SK-N-SH treated with all-trans-retinoic acid at 6 μM for 48 hours (cell line): Measurements from ENCODE around the gene BSN.

Source experiments
- ATAC-seq: fragments of 200-7000 bp; cut with Tn5 transposase; 3 replicates; pipeline ENCODE4 v1.9.1; 2020; ENCODE audit warnings: mild to moderate bottlenecking, moderate library complexity
- ARNTL ChIP-seq: fragments of 450-650 bp; formaldehyde crosslinking; IDR thresholded peaks from 2 replicates; pipeline ENCODE4 v1.5.0; 2020; ENCODE audit warnings: low read depth, mild to moderate bottlenecking, moderate library complexity, borderline replicate concordance
- BACH2 ChIP-seq: fragments of 250-450 bp; sonication (Bioruptor Pico); IDR thresholded peaks from 2 replicates; pipeline ENCODE4 v1.9.0; 2021; ENCODE audit warnings: mild to moderate bottlenecking, borderline replicate concordance
- CSDC2 ChIP-seq: fragments of 250-450 bp; sonication (Bioruptor Pico); IDR thresholded peaks from 2 replicates; pipeline ENCODE4 v1.5.0; 2020; ENCODE audit warnings: mild to moderate bottlenecking, moderate library complexity
- ESRRG ChIP-seq: fragments of 250-450 bp; sonication (Bioruptor Pico); IDR thresholded peaks from 2 replicates; pipeline ENCODE4 v1.6.1; 2021; ENCODE audit warnings: mild to moderate bottlenecking
- GLIS3 ChIP-seq: fragments of 250-450 bp; sonication (Bioruptor Pico); IDR thresholded peaks from 2 replicates; pipeline ENCODE4 v1.5.0; 2020; ENCODE audit warnings: mild to moderate bottlenecking, moderate library complexity
- ISL1 ChIP-seq: fragments of 250-450 bp; sonication (Bioruptor Pico); IDR thresholded peaks from 2 replicates; pipeline ENCODE4 v2.1.2; 2022; ENCODE audit warnings: mild to moderate bottlenecking, moderate library complexity
- OSR1 ChIP-seq: fragments of 250-450 bp; sonication (Bioruptor Pico); IDR thresholded peaks from 2 replicates; pipeline ENCODE4 v1.8.0; 2022; ENCODE audit warnings: moderate library complexity, mild to moderate bottlenecking, inconsistent platforms
- POU6F1 ChIP-seq: fragments of 250-450 bp; sonication (Bioruptor Pico); IDR thresholded peaks from 2 replicates; pipeline ENCODE4 v1.8.0; 2021; ENCODE audit warnings: low read depth, mild to moderate bottlenecking, moderate library complexity, borderline replicate concordance
- PPARA ChIP-seq: fragments of 250-450 bp; sonication (Bioruptor Pico); IDR thresholded peaks from 2 replicates; pipeline ENCODE4 v1.5.0; 2020; ENCODE audit warnings: mild to moderate bottlenecking, borderline replicate concordance
- RARB ChIP-seq: fragments of 250-450 bp; sonication (Bioruptor Pico); IDR thresholded peaks from 2 replicates; pipeline ENCODE4 v1.8.0; 2021; ENCODE audit warnings: mild to moderate bottlenecking, moderate library complexity
- SNAI2 ChIP-seq: fragments of 250-450 bp; sonication (Bioruptor Pico); IDR thresholded peaks from 2 replicates; pipeline ENCODE4 v1.5.0; 2020; ENCODE audit warnings: mild to moderate bottlenecking, moderate library complexity
- TCF4 ChIP-seq: fragments of 250-450 bp; sonication (Bioruptor Pico); IDR thresholded peaks from 2 replicates; pipeline ENCODE4 v1.8.0; 2021; ENCODE audit warnings: mild to moderate bottlenecking, moderate library complexity, borderline replicate concordance
- TOX ChIP-seq: fragments of 250-450 bp; sonication (Bioruptor Pico); IDR thresholded peaks from 2 replicates; pipeline ENCODE4 v1.8.0; 2021; ENCODE audit warnings: mild to moderate bottlenecking, moderate library complexity, borderline replicate concordance
- ZC3H10 ChIP-seq: fragments of 250-450 bp; sonication (Bioruptor Pico); IDR thresholded peaks from 2 replicates; pipeline ENCODE4 v1.5.1; 2021; ENCODE audit warnings: mild to moderate bottlenecking, moderate library complexity
- ZFP3 ChIP-seq: fragments of 250-450 bp; sonication (Bioruptor Pico); IDR thresholded peaks from 2 replicates; pipeline ENCODE4 v1.5.0; 2020; ENCODE audit warnings: mild to moderate bottlenecking, moderate library complexity
- ZFP30 ChIP-seq: fragments of 450-650 bp; formaldehyde crosslinking; IDR thresholded peaks from 2 replicates; pipeline ENCODE4 v1.5.0; 2022; ENCODE audit warnings: mild to moderate bottlenecking, moderate library complexity
- ZNF565 ChIP-seq: fragments of 450-650 bp; formaldehyde crosslinking; conservative IDR thresholded peaks from 2 replicates; pipeline ENCODE4 v1.5.0; 2020; ENCODE audit warnings: low read depth, mild to moderate bottlenecking, moderate library complexity
- ZNF70 ChIP-seq: fragments of 450-650 bp; formaldehyde crosslinking; IDR thresholded peaks from 2 replicates; pipeline ENCODE4 v1.5.0; 2020; ENCODE audit warnings: mild to moderate bottlenecking, moderate library complexity
- ZNF8 ChIP-seq: fragments of 450-650 bp; formaldehyde crosslinking; IDR thresholded peaks from 2 replicates; pipeline ENCODE4 v1.5.0; 2020; ENCODE audit warnings: mild to moderate bottlenecking, moderate library complexity
- TF ChIP-seq, protein P1 (sequence below): fragments of 250-450 bp; sonication (Bioruptor Pico); IDR thresholded peaks from 2 replicates; pipeline ENCODE4 v1.5.0; 2020; ENCODE audit warnings: mild to moderate bottlenecking, moderate library complexity
- TF ChIP-seq, protein P2 (sequence below): fragments of 250-450 bp; sonication (Bioruptor Pico); IDR thresholded peaks from 2 replicates; pipeline ENCODE4 v1.5.1; 2020; ENCODE audit warnings: low read depth, mild to moderate bottlenecking, moderate library complexity
- TF ChIP-seq, protein P3 (sequence below): fragments of 250-450 bp; sonication (Bioruptor Pico); IDR thresholded peaks from 2 replicates; pipeline ENCODE4 v1.5.1; 2021; ENCODE audit warnings: mild to moderate bottlenecking, moderate library complexity
- TF ChIP-seq, protein P4 (sequence below): fragments of 250-450 bp; sonication (Bioruptor Pico); IDR thresholded peaks from 2 replicates; pipeline ENCODE4 v1.8.0; 2020; ENCODE audit warnings: mild to moderate bottlenecking, moderate library complexity, borderline replicate concordance

Gene BSN

DNA sequence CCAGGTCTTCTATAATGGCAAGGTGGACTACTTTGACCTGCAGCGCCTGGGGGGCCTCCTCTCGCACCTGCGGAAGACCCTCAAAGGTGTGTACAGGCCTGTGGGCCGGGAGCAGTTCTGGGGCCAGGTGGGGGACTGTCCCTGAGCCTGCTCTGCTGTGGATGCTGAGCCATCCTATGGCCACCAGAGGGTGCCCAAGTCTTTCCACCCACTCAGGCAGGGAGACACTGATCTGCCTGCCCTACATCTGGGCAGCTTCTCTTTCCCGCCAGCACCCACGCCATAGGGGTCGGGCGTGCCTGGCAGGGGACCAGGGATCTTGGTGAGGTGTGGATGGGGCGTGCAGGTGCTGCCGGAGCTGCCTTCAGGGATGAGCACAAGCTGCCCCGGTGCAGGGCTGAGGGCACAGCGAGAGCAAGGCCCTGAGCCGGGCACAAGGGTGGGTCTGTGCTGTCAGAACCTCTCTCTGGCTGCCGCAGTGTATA, 149.2 kb downstream of the BSN start:
- ATAC-seq: peak; percentile 92
- TF ChIP-seq OSR1: no peak
- TF ChIP-seq POU6F1 (CRISPR knock-in tag): no peak
- no peak for TF ChIP-seq ZFP3 (CRISPR knock-in tag)
- no peak for TF ChIP-seq ZC3H10
- no peak for TF ChIP-seq TOX (CRISPR knock-in tag)
- TF ChIP-seq TCF4: no peak
- no peak for TF ChIP-seq SNAI2
- TF ChIP-seq, protein P1, sequence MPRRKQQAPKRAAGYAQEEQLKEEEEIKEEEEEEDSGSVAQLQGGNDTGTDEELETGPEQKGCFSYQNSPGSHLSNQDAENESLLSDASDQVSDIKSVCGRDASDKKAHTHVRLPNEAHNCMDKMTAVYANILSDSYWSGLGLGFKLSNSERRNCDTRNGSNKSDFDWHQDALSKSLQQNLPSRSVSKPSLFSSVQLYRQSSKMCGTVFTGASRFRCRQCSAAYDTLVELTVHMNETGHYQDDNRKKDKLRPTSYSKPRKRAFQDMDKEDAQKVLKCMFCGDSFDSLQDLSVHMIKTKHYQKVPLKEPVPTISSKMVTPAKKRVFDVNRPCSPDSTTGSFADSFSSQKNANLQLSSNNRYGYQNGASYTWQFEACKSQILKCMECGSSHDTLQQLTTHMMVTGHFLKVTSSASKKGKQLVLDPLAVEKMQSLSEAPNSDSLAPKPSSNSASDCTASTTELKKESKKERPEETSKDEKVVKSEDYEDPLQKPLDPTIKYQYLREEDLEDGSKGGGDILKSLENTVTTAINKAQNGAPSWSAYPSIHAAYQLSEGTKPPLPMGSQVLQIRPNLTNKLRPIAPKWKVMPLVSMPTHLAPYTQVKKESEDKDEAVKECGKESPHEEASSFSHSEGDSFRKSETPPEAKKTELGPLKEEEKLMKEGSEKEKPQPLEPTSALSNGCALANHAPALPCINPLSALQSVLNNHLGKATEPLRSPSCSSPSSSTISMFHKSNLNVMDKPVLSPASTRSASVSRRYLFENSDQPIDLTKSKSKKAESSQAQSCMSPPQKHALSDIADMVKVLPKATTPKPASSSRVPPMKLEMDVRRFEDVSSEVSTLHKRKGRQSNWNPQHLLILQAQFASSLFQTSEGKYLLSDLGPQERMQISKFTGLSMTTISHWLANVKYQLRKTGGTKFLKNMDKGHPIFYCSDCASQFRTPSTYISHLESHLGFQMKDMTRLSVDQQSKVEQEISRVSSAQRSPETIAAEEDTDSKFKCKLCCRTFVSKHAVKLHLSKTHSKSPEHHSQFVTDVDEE: no peak
- TF ChIP-seq ESRRG: no peak
- TF ChIP-seq CSDC2: no peak
- TF ChIP-seq BACH2: no peak
- TF ChIP-seq ZFP30: no peak
- TF ChIP-seq ISL1 (CRISPR knock-in tag): no peak
- TF ChIP-seq, protein P2, sequence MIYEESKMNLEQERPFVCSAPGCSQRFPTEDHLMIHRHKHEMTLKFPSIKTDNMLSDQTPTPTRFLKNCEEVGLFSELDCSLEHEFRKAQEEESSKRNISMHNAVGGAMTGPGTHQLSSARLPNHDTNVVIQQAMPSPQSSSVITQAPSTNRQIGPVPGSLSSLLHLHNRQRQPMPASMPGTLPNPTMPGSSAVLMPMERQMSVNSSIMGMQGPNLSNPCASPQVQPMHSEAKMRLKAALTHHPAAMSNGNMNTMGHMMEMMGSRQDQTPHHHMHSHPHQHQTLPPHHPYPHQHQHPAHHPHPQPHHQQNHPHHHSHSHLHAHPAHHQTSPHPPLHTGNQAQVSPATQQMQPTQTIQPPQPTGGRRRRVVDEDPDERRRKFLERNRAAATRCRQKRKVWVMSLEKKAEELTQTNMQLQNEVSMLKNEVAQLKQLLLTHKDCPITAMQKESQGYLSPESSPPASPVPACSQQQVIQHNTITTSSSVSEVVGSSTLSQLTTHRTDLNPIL: no peak
- TF ChIP-seq ZNF70 (CRISPR knock-in tag): no peak
- no peak for TF ChIP-seq PPARA
- no peak for TF ChIP-seq ZNF8 (CRISPR knock-in tag)
- TF ChIP-seq ARNTL (CRISPR knock-in tag): no peak
- TF ChIP-seq GLIS3 (CRISPR knock-in tag): no peak

DNA sequence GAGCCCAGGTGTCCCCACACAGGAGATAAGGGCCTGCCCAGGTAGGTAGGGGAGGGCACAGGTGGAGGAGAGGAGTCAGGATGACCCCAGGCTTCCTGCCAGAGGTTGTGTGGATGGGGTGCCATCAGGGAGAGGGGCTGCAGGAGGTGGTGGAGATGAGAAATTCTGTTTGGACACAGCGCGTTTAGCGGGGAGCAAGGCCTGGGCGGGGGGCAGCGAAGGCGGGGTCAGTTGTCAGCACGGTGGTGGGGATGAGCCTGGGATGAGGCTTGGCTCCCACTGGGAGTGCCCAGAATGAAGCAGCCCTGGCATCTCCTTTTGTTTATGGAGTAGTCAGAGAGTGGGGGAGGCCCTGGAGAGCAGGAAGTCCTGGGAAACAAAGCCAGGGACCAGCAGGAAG, 149.7 kb downstream of the BSN start:
- ATAC-seq: no peak
- no peak for TF ChIP-seq ZNF8 (CRISPR knock-in tag)
- no peak for TF ChIP-seq CSDC2
- TF ChIP-seq ZFP3 (CRISPR knock-in tag): no peak
- TF ChIP-seq OSR1: no peak
- no peak for TF ChIP-seq BACH2
- TF ChIP-seq, protein P3, sequence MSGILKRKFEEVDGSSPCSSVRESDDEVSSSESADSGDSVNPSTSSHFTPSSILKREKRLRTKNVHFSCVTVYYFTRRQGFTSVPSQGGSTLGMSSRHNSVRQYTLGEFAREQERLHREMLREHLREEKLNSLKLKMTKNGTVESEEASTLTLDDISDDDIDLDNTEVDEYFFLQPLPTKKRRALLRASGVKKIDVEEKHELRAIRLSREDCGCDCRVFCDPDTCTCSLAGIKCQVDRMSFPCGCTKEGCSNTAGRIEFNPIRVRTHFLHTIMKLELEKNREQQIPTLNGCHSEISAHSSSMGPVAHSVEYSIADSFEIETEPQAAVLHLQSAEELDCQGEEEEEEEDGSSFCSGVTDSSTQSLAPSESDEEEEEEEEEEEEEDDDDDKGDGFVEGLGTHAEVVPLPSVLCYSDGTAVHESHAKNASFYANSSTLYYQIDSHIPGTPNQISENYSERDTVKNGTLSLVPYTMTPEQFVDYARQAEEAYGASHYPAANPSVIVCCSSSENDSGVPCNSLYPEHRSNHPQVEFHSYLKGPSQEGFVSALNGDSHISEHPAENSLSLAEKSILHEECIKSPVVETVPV (CRISPR knock-in tag): no peak
- TF ChIP-seq, protein P4, sequence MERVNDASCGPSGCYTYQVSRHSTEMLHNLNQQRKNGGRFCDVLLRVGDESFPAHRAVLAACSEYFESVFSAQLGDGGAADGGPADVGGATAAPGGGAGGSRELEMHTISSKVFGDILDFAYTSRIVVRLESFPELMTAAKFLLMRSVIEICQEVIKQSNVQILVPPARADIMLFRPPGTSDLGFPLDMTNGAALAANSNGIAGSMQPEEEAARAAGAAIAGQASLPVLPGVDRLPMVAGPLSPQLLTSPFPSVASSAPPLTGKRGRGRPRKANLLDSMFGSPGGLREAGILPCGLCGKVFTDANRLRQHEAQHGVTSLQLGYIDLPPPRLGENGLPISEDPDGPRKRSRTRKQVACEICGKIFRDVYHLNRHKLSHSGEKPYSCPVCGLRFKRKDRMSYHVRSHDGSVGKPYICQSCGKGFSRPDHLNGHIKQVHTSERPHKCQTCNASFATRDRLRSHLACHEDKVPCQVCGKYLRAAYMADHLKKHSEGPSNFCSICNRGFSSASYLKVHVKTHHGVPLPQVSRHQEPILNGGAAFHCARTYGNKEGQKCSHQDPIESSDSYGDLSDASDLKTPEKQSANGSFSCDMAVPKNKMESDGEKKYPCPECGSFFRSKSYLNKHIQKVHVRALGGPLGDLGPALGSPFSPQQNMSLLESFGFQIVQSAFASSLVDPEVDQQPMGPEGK: no peak

DNA sequence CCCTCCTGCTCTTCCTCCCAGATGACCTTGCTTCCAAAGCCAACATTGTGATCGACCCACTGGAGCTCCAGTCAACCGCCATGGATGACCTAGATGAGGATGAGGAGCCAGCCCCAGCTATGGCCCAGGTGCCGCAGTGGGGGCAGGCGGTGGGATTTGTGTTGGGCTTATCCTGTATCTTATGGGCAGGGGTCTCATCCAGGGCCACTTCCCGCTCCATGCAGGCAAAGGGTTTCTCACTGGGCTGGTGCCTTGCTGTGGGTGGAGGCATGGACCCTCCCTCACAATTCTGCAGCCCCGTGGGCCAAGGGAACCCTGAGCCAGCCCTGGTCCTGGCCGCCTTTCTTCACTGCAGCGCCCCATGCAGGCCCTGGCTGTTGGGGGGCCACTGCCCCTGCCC, 150.4 kb downstream of the BSN start:
- no peak for ATAC-seq
- TF ChIP-seq ESRRG: no peak
- no peak for TF ChIP-seq TOX (CRISPR knock-in tag)
- no peak for TF ChIP-seq ARNTL (CRISPR knock-in tag)
- no peak for TF ChIP-seq RARB
- no peak for TF ChIP-seq ZNF8 (CRISPR knock-in tag)
- TF ChIP-seq ZNF565: no peak
- TF ChIP-seq, protein P2: no peak
- TF ChIP-seq SNAI2: no peak
- TF ChIP-seq, protein P4: no peak
- TF ChIP-seq, protein P1: no peak
- no peak for TF ChIP-seq ZNF70 (CRISPR knock-in tag)
- TF ChIP-seq TCF4: no peak
- no peak for TF ChIP-seq ZFP3 (CRISPR knock-in tag)
- no peak for TF ChIP-seq ISL1 (CRISPR knock-in tag)
